ENCODE results near the gene P2RX7. TPM values are rescaled to one million over a fixed set of nuclear protein-coding genes. Genes with fewer than 3 reads are reported as not detected.
"Not testable (repeated sequence)": the region's sequence is repeated elsewhere in the genome, so short reads cannot be mapped to it uniquely, and the experiment has no call there.

The P2RX7 gene
- polyA plus RNA-seq, 4 donors, result 0.73 to 1.1 (median 1.0) TPM

DNA sequence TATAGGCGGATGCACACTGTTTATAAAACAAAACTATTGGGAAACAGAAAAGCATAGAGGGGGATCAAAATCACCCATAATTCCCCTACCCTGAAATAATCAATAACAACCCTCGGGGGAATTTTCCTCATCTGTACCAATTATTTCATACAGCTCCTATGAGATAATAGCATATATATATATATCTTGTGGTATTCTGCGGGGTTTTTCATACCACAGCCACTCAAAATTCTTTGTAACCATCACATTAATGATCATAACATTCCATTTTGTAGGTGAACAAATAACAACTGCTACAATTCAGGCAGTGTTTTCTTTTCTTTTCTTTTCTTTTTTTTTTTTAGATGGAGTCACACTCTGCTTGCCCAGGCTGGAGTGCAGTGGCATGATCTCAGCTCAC, 35.3 kb downstream of the P2RX7 start:
- DNase-seq (ENCODE audit: low read depth in 4 of 4, low spot score in 2 of 4), result no peak

DNA sequence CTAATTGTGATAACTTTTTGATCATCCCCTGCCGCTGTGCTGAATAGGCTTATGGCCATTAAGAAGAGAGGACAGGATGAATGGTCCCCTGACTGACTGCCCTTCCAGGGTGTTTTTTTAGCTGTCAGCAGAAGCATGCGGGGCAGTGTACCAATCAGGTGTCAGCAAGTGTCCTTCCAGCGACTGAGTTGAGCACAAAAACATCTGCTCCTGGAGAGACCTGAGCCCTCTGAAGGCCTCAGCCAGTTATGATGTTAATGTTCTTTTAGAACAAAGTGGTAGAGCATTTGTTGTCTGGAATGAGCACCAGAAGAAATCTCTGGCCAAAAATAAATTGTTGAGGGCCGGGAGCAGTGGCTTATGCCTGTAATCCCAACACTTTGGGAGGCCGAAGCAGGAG, 37.5 kb downstream of the P2RX7 start:
- no peak for DNase-seq (ENCODE audit: low read depth in 4 of 4, low spot score in 2 of 4)

DNA sequence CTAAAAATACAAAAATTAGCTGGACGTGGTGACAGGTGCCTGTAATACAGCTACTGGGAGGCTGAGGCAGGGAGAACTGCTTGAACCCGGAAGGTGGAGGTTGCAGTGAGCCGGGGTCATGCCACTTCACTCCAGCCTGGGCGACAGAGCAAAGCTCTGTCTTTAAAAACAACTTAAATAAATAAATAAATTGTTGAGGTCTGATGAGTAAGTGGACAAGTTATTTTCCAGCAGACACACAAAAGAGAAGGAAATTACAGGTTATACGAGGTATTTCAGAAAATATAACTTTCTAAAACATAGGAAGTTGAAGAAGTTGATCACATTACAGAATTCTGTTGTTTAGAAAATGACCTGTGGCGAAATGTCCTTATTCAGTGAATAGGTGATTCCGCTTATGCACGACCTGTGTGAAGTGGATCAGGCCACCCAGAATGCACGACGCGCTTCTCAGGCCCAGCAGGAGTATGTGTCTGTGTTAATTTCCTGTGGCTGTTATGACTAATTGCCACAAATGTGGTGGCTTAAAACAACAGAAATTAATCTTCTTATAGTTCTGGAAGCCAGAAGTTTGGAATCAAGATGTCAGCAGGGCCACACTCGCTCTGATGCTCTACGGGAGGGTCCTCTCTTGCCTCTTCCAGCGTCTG, 38.1 kb downstream of the P2RX7 start:
- DNase-seq (ENCODE audit: low read depth in 4 of 4, low spot score in 2 of 4), result no peak

DNA sequence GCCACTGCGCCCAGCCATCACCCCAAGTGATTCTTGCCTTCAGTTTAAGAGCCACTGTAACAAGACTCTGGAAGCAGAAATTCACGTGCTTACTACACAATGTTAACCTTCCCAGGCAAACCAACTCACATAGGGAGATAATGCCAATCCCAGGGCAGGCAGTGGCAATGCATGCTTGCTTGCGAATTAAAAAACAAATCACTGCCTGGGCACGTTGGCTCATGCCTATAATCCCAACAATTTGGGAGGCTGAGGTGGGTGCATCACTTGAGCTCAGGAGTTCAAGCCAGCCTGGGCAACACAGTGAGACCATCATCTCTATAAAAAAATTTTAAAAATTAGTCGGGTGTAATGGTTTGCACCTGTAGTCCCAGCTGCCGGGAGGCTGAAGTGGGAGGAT, 39.5 kb downstream of the P2RX7 start:
- DNase-seq (ENCODE audit: low read depth in 4 of 4, low spot score in 2 of 4), result no peak

DNA sequence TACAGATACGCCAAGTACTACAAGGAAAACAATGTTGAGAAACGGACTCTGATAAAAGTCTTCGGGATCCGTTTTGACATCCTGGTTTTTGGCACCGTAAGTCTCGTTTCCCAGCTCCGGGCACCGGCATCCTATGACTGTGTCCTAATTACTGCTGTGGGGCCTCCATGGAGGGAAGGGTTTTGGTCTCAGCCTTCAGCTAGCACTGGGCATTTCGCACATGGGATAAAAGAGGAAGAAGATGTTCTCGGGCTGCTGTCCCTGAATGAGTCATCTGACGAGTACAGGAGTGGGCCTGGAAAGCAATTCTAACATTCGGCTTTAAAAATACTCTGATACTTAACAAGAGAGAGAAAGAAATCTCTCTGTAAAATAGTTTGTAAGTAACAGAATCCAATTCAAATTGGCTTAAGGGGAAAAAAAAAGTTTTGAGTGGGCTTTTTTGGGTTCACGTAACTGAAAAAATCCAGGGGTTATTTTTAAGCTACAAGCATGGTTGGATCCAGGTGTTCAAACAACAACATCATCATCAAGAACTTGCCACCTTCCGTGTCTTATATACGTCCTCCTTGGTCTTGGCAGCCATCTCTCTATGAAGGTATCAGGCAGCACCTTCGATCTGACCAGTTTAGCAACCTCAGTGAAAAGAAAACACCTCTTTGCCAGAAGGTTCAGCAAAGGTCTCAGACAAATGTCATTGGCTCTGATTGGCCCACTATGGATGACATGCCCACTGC, 42.9 kb downstream of the P2RX7 start:
- no peak for DNase-seq (ENCODE audit: low read depth in 4 of 4, low spot score in 2 of 4)

DNA sequence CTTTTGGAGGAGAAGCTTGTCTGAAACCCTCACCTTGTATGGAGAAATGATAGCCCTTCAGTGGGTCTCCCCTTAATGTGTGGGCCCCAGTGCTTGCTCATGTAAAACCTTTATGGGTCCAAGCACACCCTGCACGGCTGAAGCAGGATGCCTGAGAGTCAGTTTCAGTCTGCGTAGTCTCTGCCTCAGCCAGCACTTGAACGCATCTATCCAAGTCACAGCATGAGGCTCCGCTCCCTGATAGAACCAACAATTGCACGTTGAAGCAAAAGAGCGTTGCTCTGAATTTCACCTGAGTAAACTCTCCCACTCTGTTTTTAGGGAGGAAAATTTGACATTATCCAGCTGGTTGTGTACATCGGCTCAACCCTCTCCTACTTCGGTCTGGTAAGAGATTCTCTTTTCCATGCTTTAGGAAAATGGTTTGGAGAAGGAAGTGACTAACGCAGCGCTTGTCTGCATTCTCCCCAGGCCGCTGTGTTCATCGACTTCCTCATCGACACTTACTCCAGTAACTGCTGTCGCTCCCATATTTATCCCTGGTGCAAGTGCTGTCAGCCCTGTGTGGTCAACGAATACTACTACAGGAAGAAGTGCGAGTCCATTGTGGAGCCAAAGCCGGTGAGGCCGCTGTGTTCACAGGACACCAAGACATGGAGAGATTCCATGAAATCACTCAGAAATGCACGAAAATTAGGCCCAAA, 44.3 kb downstream of the P2RX7 start:
- no peak for DNase-seq (ENCODE audit: low read depth in 4 of 4, low spot score in 2 of 4)

DNA sequence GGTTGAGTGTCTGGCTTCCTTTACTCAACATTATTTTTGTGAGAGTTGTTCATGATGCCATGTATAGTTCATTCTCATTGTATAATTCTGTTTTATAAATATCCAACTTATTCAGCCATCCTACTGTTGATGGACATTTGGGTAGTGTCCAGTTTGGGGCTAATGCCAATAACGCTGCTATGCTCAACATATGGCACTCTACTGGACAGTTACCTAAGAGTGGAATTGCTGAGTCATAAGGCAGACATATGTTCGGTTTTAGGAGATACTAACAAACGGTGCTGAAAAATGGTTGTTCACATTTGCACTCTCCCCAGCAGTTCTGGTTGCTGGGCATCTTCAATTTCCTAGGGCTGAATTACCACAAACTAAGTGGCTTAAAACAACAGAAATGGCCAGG, 48.5 kb downstream of the P2RX7 start:
- no peak for DNase-seq (ENCODE audit: low read depth in 4 of 4, low spot score in 2 of 4)

DNA sequence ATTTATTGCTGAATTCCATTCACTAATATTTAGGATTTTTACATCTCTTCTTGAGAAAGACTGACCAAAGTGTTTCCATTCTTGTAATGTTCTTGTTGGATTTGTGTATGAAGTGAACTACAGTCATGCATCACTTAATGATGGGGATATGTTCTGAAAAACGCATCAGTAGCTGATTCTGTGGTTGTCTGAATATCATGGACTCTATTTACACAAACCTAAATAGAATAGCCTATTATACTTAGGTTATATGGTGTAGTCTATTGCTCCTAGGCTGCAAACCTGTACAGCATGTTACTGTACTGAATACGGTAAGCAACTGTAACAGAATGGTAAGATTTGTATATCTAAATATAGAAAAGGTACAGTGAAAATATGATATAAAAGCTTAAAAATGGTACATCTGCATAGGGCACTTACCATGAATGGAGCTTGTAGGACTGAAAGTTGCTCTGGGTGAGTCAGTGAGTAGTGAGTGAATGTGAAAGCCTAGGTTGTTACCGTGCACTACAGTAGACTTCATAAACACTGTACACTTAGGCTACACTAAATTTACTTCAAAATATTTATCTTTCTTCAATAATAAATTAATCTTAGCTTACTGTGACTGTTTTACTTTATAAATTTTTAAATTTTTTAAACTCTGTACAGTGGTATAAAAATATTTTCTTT, 49.7 kb downstream of the P2RX7 start:
- no peak for DNase-seq (ENCODE audit: low read depth in 4 of 4, low spot score in 2 of 4)

DNA sequence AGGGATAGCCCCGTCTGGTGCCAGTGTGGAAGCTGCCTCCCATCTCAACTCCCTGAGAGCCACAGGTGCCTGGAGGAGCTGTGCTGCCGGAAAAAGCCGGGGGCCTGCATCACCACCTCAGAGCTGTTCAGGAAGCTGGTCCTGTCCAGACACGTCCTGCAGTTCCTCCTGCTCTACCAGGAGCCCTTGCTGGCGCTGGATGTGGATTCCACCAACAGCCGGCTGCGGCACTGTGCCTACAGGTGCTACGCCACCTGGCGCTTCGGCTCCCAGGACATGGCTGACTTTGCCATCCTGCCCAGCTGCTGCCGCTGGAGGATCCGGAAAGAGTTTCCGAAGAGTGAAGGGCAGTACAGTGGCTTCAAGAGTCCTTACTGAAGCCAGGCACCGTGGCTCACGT, 51.7 kb downstream of the P2RX7 start:
- DNase-seq (ENCODE audit: low read depth in 4 of 4, low spot score in 2 of 4), result no peak

DNA sequence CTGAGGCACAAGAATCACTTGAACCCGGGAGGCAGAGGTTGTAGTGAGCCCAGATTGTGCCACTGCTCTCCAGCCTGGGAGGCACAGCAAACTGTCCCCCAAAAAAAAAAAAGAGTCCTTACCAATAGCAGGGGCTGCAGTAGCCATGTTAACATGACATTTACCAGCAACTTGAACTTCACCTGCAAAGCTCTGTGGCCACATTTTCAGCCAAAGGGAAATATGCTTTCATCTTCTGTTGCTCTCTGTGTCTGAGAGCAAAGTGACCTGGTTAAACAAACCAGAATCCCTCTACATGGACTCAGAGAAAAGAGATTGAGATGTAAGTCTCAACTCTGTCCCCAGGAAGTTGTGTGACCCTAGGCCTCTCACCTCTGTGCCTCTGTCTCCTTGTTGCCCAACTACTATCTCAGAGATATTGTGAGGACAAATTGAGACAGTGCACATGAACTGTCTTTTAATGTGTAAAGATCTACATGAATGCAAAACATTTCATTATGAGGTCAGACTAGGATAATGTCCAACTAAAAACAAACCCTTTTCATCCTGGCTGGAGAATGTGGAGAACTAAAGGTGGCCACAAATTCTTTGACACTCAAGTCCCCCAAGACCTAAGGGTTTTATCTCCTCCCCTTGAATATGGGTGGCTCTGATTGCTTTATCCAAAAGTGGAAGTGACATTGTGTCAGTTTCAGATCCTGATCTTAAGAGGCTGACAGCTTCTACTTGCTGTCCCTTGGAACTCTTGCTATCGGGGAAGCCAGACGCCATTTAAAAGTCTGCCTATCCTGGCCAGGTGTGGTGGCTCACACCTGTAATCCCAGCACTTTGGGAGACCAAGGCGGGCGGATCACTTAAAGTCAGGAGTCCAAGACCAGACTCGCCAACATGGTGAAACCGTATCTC, 52.6 kb downstream of the P2RX7 start:
- no peak for DNase-seq (ENCODE audit: low read depth in 4 of 4, low spot score in 2 of 4)

DNA sequence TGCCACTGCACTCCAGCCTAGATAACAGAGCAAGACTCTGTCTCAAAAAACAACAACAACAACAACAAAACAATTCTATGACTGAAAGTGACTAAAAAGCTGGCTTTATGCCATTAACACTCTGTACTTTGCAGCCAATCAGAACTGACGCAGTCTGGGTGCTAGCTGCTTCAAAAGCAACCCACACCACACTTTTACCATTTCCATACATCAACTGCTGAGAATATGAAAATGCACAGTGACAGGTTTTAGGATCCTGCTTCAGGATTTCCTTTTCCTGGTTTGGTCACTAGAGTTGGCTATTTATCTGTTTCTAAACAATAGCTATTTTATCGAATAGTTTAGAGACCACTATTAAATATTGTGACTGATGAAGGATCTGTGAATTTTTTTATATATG, 54.1 kb downstream of the P2RX7 start:
- no peak for DNase-seq (ENCODE audit: low read depth in 4 of 4, low spot score in 2 of 4)

DNA sequence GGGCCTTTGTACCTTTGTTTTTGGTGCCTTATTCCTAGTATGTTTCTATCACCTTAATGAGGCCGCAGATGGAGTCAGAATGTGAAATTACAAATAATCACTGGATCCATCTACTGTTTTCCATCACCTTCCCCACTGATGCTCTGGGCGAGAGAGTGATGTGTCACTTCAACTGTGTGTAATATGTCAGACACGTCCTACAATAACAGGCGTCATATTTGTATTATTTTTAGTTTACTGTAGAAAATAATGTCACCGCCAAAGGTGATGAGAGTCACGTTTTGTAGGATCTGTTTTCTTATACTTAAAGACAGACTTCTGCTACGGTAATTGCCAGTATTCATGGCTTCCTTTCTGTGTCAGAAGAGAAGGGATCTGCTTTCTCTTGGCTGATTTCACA, 54.8 kb downstream of the P2RX7 start:
- DNase-seq (ENCODE audit: low read depth in 4 of 4, low spot score in 2 of 4), result no peak

DNA sequence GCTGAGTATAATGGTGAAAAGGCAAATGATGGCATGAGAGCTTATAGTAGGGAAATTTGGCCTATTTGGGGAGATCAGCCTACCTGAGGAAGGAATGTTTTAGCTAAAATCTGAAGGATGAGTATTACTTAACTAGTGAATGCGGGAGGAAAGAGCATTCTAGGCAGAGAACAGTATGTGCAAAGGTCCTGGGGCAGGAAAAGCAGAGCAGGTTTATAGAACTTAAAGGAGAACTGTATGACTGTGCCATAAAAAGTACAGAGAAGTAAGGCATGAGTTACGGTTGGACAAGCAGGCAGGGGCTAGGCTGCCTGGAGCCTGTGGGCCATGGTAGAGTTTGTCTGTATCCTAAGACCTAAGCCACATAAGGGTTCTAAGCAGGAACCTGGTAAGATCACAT, 55.6 kb downstream of the P2RX7 start:
- DNase-seq (ENCODE audit: low read depth in 4 of 4, low spot score in 2 of 4), result no peak

DNA sequence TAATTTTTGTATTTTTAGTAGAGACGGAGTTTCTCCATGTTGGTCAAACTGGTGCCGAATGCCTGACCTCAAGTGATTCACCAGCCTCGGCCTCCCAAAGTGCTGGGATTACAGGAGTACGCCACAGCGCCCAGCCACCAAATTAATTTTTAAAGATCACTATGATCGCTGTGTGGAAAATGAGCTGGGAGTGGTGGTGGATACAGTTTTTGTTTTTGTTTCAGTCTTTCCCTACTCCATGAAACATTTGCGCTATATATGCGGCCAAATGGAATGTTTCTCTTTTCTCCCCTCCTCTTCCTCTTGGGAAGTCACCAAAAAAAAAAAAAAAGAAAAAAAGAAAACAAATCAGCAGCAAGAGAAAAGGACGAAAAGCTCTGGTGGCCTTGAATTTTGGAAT, 56.5 kb downstream of the P2RX7 start:
- no peak for DNase-seq (ENCODE audit: low read depth in 4 of 4, low spot score in 2 of 4)

DNA sequence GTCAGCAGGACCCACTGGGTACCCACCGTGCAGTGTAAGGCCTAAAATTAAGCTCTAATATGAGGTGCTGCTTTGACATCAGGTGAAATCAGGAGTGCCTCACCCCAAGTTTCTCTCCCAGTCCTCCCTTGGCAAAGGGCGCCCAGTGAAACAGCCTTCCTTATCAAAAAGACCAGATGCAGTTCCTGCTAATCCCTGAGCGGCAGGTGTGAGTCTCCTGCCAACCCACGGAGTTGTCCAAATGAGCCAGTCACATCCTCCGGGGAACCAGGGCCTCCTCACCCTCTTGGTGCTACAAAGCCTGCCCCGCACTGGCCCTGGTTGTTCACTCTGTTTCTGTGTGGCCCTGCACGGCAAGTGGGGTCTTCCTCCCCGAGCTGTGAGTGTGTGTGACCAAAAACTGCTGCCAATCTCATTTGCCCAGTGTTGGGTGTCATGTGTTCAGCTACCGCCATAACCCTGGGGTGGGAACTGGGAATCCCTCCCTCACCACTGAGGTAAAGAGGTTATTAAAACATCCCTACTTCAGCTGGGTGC, 57.0 kb downstream of the P2RX7 start:
- DNase-seq (ENCODE audit: low read depth in 4 of 4, low spot score in 2 of 4), result no peak

DNA sequence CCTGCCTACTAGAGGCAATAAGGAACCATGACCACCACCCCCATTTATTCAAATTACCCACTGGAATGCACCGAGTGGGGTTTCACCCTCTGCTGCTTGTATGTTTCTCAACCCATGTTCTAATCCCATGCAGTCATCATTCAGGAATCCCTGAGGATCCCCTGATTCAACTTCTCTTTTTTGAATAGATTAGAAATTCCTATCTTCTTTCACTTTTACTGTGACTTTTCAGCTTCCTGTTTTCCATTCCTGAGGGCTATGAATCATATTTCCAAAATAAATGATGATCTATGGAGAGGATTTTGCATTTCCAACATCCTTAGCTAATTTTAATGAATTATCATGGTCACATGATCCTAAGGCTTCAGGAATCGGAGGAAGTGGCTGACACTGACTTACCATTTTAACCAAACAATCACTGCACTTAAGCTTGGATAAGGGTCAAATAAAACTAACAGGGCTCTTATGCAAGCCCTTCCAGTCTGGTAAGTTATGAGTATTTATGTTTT, 57.9 kb downstream of the P2RX7 start:
- no peak for DNase-seq (ENCODE audit: low read depth in 4 of 4, low spot score in 2 of 4)

DNA sequence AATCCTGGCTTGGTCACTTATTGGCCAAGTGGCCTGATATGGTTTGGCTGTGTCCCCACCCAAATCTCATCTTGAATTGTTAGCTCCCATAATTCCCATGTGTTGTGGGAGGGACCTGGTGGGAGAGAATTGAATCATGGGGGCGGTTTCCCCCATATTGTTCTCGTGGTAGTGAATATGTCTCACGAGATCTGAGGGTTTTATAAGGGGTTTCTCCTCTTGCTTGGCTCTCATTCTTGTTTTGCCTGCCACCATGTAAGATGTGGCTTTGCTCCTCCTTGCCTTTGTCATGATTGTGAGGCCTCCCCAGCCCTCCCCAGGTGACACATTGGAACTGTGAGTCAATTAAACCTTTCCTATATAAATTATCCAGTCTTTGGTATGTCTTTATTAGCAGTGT, 58.5 kb downstream of the P2RX7 start:
- DNase-seq (ENCODE audit: low read depth in 4 of 4, low spot score in 2 of 4), result no peak

DNA sequence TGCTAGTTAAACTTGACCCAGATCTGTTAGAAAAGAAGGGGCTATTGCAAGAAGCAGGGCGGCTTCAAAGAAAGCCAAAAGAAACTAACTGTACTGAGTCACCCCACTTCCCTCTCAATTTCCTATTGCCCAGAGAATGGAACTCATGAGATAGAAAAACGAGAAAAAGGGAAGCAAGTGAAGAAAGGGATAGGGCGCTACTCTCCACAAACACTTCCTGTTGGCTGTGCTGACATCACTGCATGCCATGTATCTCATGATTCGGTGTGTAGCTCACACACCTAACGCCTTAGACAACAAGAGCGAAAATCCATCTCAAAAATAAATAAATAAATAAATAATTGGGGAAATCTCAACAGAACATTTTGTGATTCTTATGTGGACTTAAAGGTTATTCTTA, 64.2 kb downstream of the P2RX7 start:
- DNase-seq (ENCODE audit: low read depth in 4 of 4, low spot score in 2 of 4), result no peak

DNA sequence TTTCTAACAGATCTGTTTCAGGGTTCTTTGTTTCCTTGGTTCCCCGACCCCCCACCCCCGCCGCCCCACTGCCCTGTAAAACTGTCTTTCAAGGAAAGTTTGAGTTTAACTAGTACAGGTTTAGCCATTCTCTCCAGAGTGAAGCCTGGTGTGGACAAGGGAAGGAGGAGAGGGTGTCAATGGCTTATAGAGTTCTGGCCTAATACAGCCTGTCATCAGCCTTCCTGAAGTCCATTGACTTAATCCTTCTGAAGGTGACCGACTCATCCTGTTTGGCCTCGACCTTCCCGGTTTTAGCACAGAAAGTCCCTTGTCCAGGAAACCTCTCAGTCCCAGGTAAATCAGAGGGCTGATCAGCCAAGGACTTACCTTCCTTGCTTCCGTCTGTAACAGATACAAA, 66.3 kb downstream of the P2RX7 start:
- DNase-seq (ENCODE audit: low read depth in 4 of 4, low spot score in 2 of 4), result no peak

DNA sequence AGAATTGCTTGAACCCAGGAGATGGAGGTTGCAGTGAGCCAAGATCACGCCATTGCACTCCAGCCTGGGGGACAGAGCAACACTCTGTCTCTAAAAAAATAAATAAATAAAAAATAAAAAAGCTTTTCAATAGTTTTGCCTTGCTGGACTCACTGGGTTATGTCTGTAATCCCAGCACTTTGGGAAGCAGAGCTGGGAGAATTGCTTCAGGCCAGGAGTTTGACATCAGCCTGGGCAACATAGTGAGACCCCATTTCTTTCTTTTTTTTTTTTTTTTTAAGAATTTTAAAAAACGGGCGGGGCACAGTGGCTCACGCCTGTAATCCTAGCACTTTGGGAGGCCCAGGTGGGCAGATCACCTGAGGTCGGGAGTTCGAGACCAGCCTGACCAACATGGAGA, 68.5 kb downstream of the P2RX7 start:
- DNase-seq (ENCODE audit: low read depth in 4 of 4, low spot score in 2 of 4), result not testable (repeated sequence)

Measured in left renal cortex interstitium (tissue), 4 donors.